ENCODE measurements around the gene DNAJC17.

DNA sequence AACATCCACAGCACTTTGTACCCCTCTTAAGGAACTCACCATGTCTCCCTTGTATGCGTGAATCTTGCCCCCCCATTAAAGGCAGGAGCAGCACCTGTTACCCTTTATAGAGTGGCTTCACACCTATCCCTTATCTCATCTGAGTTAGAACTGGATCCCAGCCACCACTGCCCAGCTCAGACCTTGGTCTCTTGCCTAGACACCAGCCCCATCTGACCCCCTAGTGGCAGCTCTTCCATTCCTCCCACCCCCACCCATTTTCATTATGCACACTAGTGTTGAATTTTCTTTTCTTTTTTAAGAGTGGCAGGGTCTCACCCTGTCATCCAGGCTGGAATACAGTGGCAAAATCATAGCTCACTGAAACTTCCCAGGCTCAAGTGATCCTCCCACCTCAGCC is 3.6 kb downstream of the DNAJC17 start:
- TF ChIP-seq EZH2 (IDR thresholded peaks at IDR 0.05; ENCODE audit: low read length, unreplicated experiment) (no peak), EZH2phosphoT487 (IDR thresholded peaks at IDR 0.05; ENCODE audit: borderline replicate concordance, low read length) (no peak)
- TF ChIP-seq, protein P1, sequence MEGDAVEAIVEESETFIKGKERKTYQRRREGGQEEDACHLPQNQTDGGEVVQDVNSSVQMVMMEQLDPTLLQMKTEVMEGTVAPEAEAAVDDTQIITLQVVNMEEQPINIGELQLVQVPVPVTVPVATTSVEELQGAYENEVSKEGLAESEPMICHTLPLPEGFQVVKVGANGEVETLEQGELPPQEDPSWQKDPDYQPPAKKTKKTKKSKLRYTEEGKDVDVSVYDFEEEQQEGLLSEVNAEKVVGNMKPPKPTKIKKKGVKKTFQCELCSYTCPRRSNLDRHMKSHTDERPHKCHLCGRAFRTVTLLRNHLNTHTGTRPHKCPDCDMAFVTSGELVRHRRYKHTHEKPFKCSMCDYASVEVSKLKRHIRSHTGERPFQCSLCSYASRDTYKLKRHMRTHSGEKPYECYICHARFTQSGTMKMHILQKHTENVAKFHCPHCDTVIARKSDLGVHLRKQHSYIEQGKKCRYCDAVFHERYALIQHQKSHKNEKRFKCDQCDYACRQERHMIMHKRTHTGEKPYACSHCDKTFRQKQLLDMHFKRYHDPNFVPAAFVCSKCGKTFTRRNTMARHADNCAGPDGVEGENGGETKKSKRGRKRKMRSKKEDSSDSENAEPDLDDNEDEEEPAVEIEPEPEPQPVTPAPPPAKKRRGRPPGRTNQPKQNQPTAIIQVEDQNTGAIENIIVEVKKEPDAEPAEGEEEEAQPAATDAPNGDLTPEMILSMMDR (conservative IDR thresholded peaks at IDR 0.05; ENCODE audit: low read depth, low read length): peak; percentile 16; the same call in 1 of the 2 replicates

Data from PC-3 (cell line).